Lung microvascular endothelial cell (primary cell): Measurements from ENCODE around the gene LZTR1. TPM values are rescaled to one million over a fixed set of nuclear protein-coding genes. Genes with fewer than 3 reads are reported as not detected.

ENCODE experiments used
- DNase-seq, 2 donors: peaks; one replicate each; pipeline versions ENCODE4 v3.0.0 to v3.0.0-alpha.2; 2010; ENCODE audit warnings: low read depth in 2 of 2
- total RNA-seq: library from RNA; depleted of rRNA; stranded (reverse); fragments of >200 nt; gene quantifications from 2 replicates; pipeline ENCODE4 v1.2.1, GENCODE V29; 2014

LZTR1 gene
- total RNA-seq, 1 donor from 2014 or later, result 52.6 TPM

DNA sequence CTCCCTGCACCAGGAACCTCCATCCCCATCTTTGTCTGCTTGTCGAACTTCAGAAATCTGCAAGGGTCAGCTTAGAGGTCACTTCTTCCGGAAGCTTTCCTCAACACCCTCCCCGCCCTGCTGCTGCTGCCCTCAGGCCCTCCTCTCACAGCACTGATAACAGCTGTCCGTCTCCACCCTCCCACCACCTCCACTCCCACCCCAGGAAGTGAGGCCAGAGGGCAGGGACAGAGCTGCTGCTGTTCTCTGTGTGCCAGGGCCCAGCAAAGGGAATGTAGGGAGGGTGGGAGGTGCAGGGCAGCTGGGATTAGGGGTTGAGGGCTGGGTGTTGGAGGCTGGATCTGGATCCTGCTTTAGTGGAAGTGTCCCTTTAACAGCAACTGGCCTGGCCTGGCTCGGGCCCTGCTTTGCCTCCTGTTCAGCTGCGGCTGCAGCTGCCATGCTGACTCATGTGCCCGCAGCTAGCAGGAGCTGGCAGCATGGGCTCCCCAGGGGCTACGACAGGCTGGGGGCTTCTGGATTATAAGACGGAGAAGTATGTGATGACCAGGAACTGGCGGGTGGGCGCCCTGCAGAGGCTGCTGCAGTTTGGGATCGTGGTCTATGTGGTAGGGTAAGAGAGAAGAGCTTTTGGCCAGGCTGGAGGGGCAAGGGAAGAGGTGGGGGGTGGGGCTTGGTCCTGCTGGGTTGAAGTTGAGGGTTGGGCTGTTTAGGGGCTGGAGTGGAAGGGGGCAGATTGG, 32.8 kb downstream of the LZTR1 start, which contains the start of gene P2RX6:
Gene P2RX6 (plus strand): TSS at position 440 of the 740 bp plus-strand sequence. CDS start 10 bp downstream, at position 450.
- no peak for DNase-seq

- no peak for DNase-seq
Measured at GRCh38 chr22:21015466-21016006, 33.4 kb downstream of the LZTR1 start.

GRCh38 chr22:21016644-21017420, 34.7 kb downstream of the LZTR1 start:
- no peak for DNase-seq

DNA sequence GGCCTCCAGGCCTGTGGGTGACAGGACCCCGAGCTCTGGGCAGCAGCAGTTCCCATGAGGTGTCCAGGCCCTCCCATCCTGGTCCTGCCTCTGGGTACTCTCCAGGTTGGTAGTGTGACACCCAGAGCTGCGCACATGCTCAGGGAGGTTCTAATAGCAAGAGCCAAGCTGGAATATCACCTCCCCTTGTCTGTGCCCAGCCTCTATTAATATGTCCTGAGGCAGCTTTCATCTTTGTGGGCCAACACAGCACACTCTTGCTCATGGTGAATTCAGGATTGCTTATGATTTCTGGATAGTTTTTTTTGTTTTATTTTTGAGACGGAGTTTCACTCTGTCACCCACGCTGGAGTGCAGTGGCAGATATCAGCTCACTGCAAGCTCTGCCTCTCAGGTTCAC, 36.2 kb downstream of the LZTR1 start:
- no peak for DNase-seq

- no peak for DNase-seq
Measured at GRCh38 chr22:21020802-21021429, 38.8 kb downstream of the LZTR1 start.

DNA sequence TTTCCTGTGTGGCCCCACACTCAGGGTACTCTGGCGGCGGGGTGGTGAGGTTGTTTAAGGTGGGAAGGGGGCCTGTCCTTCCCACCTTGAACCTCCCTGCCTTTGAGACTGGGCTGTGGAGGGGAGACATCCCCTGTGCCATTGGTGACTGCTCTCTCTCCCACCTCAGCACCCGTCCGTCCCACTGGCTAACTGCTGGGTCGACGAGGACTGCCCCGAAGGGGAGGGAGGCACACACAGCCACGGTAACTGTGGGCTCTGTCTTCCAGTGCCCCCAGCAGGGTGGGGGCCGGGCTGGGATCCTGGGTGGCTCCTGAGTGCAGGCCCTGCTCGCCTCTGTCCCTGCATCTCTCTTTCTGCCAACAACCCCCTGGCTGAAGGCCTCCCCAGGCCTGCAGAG, 40.4 kb downstream of the LZTR1 start:
- DNase-seq, result no peak

GRCh38 chr22:21022955-21023614, 41.0 kb downstream of the LZTR1 start:
- no peak for DNase-seq

GRCh38 chr22:21025266-21025665, 43.2 kb downstream of the LZTR1 start:
- no peak for DNase-seq

- no peak for DNase-seq
Measured at GRCh38 chr22:21025763-21026755, 44.0 kb downstream of the LZTR1 start.

DNA sequence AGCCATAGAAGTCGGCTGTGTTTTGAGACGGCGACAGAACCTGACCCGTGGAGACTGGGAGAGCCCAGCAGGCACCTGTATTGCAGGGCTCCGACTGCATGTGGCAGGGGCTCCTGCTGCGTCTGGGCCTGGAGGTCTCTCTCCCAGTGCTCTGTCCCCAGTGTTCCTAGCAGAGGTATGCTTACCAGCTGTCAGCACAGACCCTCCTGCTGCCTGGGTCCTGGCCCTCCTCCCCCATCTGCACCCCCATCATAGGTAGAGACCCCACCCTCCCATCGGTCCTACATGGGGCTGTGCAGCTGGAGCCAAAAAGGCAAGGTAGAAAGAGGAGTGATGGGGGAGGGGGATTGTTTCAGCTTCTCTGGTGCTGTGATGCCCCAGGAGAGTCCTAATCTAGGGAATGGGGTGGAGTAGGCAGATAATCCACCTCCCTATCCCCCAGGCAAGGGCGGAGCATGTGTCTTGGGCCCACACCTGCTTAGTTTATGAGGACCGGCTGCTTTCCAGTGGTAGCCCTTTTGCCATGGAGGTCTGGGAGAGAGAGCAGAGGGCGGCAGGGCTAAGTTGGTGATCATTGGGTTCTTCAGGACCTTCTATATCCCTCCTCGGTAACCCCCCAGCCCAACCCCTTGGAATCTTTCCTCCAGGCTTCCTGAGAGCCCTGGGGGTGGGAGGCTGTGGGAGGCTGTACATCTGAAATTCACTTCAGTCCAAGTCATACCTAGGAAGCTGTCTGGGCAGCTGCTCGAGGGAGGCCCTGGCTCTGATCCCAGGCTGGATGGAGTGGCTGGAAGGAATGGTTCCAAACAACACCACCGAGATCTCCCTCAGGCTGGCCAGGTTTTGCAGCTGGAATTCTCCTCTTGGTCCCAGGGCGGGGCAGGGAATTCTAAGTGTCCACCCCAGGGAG, 44.9 kb downstream of the LZTR1 start:
- no peak for DNase-seq

- DNase-seq, result no peak
Measured at GRCh38 chr22:21028277-21029251, 46.5 kb downstream of the LZTR1 start.

GRCh38 chr22:21029486-21030025, 47.5 kb downstream of the LZTR1 start:
- DNase-seq, result no peak

DNA sequence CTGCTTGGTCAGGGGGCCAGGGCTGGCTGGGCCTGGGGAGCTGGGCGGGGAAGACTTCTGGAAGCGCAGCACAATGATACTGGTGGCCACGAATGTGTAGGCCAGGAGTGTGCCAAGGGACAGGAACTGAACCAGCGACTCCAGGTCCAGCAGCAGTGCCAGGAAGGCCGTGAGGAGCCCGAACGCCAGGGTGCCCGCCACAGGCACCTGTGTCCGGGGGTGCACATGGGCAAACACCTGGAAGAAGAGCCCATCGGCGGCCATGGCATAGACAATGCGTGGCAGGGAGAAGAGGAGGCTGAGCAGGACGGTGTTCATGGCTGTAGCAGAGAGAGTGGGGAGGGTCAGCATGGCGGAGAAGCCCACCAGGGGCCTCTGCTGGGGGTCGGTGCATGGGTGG, 47.9 kb downstream of the LZTR1 start:
- DNase-seq, result no peak

- no peak for DNase-seq
Measured at GRCh38 chr22:21030621-21031544, 48.8 kb downstream of the LZTR1 start.

DNA sequence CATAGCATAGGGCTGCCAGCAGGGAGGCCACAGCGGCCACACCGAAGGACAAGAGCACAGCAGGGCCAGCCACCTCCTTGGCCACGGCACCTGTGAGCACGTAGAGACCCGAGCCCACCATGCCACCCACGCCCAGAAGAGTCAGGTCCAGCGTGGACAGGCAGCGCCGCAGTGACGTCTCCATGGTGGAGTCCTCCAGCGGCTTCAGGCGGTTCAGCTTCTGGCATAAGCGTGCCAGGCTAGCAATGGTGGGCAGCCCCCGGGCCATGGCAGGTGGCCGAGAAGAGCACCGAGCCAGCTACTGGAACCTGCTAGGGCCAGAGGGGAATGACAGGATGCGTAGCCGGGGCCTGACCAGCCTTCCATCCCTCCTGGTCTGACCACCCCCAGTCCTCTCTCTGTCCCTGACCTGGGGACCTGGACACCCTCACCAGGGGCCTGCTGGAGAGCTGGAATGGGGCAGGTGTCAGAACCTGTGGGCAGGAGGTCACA, 49.5 kb downstream of the LZTR1 start:
- no peak for DNase-seq
